HG03575 (cell line): ENCODE data around the gene TLK1.

ENCODE experiments used
- ATAC-seq: cut with Tn5 transposase; IDR thresholded peaks from one replicate; pipeline ENCODE4 v1.9.1; 2021; ENCODE audit not compliant: unreplicated experiment, insufficient number of reproducible peaks, low FRiP score; ENCODE audit errors: extremely low read depth

Gene TLK1

DNA sequence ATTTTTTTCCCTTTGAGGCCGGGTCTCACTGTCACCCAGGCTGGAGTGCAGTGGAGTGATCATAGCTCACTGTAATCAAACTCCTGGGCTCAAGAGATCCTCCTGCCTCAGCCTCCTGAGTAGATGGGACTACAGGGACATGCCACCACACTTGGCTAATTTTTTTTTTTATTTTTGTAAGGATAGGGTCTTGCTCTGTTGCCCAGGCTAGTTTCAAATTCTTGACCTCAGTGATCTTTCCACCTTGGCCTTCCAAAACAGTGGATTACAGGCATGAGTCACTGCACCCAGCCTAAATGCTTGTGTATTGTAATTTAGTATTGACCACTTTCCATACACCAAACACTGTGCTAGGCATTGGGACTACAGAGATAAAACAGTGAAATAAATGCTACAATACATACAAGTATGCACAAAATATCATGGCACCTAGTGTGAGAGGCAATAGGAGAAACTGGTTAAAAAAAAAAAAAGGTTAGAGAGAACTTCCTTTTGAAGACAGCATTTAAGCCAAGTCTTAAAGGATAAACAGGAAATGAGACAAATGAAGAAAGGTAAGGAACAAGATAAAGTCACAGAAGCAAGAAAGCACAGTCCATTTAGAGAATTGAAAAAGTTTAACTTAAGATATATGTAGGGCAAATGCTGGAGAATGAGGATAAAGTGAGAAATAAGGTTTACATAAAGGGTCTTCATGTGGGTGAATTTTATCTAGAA, 118.3 kb downstream of the TLK1 start:
- ATAC-seq = no peak

DNA sequence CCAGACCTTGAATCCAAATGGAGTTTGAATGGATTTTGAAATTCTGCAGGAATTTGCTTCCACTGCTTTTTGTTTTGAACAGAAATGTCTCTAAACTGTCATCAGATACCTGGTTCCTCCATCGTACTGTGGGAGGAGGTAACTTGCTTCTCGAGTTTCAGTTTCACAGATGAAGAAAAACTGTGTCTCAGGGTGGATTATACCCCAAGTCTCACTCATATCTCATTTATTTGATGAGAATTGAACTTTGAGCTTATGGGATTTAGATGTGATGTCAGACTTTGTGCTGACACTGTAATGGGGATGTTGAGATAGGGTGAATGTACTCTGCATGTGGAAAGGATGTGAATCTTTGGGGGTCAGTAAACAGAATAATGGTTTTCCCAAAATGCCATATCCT, 124.2 kb downstream of the TLK1 start:
- no peak for ATAC-seq

DNA sequence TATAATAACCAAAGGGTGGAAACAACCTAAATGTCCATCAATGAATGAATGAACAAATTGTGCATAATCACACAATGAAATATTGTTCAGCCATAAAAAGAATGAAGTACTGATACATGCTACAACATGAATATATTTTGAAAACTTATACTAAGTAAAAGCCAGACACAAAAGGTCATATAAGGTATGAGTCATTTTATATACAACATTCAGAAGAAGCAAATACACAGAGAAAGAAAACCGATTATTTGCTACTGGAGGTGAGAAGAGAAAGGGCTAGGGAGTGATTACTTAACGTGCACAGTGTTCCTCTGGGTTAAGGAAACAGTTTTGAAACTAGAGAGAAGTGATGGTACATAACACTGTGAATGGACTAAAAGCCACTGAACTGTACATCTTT, 126.4 kb downstream of the TLK1 start:
- ATAC-seq = no peak

DNA sequence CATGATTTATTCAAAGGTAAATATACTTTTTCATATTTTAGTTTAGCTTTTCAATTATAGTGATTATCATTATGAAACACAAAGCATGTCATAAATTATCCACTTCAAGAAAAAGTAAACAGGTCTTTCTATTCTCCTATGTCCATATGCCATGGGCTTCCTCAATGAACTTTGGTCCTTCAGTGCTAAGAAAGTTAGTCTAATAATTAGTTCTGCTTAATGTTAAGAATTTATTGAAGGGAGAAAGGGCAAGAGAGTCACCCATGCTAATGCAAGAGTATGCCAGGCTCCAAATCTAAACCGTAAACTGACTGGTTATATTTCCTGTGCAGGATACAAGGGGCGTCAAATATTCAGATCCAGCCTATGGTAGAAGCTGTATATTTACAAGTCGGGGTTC, 135.5 kb downstream of the TLK1 start:
- no peak for ATAC-seq

DNA sequence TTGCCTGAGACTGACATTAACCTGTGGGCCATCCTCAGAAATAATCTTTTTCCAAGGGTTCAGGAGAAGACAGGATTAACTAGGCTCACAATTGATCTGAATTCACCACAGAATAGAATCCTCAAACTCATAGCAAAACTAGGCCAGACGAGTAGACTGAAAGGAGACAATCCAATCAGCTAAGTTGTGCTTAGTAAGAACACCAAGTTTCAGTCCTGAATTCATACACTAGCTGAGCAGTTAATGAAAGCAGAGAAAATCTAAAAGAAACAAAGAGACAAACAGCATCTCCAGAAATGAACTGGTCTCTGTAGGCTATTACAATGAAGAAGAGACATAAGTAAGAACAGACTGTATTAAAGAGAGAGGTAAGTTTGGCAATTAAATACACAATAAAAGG, 142.2 kb downstream of the TLK1 start:
- ATAC-seq = no peak

DNA sequence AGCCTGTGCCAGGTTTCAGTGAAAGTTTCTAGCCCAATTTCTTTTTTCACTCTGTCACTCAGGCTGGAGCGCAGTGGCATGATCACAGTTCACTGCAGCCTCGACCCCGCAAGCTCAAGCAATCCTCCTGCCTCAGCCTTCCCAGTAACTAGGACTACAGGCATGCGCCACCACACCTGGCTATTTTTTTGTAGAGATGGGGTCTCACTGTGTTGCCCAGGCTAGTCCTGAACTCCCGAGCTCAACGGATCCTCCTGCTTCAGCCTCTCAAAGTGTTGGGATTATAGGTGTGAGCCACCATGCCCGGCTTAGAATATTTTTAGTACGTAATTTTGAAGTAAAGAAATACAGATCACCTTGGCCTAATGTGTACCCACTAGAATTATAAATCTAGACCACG, 144.6 kb downstream of the TLK1 start:
- no peak for ATAC-seq

DNA sequence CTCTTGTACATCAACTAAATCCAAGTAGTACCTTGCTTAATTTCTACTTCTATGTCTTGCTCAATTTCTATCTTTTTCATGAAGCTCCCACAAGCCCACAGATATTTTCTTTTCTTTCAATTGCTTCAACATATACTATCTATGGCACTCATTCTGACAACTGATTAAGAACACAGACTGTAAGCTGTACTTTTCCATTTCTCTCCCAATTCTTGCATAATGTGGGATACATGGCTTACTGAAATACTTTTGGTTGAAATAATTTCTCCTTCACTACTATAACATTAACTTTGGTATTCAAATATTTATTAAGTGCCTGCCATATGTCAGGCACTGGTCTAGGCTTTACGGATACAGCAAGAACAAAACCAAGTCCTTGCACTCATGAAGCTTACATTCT, 146.8 kb downstream of the TLK1 start:
- ATAC-seq = no peak

DNA sequence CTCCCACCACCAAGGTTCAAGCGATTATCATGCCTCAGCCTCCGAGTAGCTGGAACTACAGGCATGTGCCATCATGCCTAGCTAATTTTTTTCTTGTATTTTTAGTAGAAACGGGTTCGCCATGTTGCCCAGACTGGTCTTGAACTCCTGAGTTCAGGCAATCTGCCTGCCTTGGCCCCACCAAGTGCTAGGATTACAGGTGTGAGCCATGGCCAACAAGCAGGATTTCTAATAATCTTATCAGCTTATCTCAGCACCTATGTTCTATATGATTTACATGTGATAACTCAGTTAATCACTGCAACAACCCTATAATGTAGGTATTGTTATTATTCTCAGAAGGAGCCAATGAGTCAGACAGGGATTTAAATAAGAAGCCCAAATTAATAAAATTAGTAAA, 151.3 kb downstream of the TLK1 start:
- ATAC-seq = no peak

DNA sequence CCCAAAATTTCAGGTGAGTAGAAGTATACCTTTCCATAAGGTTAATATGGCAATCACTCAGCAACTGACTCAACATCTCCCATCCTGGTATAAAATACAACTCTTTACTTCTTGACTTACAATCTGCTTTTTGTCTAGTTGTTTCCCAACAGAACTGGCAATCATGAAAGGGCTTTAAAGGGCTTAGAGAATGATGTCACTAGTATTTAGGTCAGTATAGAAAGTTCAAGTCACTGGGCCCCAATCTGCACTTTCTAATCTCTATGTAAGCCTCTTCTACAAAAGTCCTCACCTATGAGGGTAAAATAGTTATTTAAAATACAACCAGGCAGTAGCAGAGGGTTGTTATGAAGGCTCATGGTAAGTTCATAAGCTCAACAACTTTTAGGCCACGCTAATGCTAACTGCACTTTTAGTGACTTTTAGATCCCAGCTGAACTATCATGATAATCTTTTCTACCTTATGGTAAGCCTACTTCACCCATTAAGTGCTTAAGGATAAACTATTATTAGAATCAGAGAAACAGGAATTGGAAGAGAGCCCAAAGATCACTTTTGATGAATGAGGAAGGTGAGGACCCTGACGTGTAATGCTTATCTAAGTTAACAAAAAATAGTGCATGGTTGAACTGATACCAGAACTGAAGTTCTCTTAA, 152.0 kb downstream of the TLK1 start:
- ATAC-seq = no peak

DNA sequence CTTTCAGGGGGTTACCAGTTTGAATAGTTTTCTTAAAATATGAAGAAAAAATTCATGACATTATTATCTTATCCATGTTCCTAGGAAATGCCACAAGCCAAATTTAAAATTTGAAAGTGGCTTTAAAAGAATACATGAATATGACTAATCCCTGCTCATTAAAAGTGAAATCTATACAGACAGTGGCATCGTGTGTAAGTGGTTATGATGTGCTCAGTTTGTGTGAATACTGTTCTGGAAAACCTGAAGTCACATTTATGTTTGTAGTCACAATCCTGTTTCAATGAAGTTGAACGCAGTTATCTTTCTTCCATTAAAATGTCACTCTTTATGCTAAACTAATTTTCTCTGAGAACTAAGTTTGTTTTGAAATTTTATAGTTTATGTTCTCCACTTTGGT, 155.9 kb downstream of the TLK1 start:
- ATAC-seq = no peak

DNA sequence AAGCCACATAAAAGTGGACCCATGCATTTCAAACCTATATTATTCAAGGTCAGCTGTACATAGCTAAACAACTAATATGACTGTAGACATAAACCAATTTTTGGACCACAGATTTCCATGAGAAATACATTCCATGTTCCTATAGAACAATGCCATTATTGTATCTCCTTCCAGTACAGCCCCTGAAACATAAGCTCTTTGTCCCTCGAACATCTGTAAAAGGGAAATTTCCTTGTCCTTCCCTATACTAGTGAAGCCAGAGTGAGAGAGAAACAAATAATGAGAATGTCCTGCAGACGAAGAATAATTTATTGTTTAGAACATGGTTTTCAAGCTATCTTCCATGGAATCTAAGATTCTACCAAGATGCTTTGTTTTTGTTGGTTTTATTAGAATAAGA, 156.3 kb downstream of the TLK1 start:
- no peak for ATAC-seq

DNA sequence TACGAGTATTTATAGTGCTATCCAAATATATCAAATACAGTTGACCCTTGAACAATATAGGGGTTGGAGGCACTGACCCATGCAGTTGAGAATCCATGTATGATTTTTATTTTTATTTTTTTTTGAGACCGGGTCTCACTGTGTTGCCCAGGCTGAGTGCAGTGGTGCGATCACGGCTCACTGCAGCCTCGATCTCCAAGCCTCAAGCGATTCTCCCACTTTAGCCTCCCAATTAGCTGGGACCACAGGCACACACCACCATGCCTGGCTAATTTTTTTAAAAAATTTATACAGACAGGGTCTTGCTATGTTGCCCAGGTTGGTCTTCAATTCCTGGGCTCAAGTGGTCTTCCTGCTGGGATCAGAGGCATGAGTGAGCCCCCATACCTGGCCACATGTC, 161.0 kb downstream of the TLK1 start:
- ATAC-seq = no peak

DNA sequence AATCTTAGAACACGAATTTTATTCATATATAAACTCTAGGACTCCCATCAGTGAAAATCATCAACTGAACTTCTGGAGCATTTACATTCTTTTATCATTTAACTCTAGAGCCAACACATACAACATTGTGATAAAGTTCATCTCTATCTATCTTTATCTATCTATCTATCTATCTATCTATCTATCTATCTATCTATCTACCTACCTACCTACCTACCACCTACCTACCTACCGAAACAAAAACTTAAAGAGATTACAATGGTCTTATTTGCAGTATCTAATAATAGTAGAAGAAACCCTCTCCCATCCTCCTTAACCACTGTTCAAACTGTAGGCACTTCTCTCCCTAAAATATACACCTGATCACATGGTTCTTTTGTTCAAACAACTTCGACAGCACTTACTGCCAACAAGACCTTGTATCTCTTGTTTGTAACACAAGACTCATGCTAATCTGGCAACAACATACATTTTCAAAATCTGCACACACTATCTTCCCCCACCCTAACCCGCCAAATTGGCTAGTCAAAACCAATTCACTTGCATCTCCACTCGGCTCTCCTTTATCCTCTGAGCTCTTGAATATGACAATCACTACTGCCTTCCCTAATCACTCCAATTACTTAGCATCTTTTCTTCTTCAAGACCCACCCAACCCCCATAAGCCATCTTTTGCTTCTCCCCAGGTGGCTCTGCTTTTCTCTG, 162.6 kb downstream of the TLK1 start:
- no peak for ATAC-seq

DNA sequence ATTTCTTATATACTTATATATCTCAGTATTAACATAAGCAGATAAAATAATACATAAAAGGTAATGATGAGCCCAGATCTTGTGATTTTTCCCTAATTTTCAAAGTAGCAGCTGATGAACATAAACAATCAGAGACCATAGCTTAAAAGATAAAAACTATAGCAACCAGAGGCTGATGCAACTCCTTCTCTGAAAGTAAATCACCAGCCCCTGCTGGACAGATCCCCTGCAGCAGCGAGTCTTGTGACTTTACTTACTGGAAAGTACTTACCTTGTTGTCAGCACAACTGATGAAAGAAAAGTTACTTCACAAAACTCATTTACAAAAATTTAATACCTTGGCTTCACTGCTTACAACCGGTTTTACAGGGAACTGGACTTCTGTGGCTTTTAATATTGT, 164.4 kb downstream of the TLK1 start:
- ATAC-seq = no peak

DNA sequence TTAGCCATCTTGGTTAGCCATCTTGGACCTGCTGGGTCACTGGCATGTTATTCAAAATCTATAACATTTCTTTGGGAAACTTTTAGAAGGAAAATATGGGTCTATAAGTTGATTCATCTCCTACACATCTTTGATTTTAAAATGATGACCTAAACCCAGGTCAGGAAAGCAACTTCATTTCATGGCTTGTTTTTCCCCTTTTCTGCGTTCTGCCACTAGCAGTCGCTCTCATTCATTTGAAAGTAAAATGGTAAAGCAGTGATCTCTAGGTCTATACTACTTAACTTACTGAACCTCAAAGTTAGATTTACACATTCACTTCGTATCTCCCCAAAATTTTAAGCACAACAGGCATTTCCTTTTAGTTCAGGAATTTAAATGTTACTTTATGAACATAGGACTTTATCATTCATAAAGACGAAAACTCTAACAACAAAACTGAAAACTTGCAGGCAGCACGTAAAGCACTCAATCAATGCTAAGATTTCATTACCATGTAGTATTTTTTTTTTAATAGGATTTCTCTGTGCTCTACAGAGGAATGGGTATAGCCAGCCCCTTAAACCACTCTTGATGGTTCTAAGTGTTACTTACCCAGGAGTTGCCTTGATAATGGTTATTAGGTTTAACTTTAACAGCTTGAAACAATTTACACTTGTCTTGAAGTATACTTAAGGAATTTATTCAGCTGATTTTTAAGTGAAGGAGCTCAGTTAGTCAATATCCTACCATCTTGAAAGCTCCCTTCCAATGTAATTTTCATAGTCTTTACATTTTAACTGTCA, 169.1 kb downstream of the TLK1 start:
- no peak for ATAC-seq

DNA sequence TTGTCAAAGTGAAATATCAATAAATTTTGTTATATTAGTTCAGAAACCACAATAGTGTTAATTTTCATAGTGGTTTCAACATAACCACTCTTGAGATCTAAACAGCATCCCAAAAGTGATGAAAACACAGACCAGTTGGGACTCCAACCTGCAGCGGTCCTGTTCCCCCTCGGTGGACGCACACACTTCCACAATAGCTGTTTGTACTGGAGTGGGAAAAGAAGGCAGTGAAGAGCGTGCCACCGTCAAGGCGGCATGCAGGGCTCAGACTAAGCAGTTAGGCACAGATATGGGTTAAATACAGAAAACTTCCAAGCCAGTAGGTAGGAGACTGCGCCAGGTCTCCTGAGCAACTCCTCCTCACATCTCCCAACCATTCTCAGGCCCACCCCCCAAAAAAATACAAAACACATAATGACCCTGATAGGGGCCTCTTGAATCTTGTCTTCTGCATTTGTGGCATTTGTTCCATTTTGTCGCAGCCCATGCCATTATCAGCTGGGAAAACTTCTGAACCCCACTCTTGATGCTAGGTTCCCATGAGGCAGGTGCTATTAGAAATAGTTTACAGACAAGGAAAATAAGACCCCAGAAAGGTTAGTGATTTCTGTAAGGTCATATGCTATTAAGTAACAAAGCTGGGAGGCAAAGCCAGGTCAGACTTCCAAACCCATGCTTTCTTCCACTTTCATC, 174.0 kb downstream of the TLK1 start:
- ATAC-seq = no peak

DNA sequence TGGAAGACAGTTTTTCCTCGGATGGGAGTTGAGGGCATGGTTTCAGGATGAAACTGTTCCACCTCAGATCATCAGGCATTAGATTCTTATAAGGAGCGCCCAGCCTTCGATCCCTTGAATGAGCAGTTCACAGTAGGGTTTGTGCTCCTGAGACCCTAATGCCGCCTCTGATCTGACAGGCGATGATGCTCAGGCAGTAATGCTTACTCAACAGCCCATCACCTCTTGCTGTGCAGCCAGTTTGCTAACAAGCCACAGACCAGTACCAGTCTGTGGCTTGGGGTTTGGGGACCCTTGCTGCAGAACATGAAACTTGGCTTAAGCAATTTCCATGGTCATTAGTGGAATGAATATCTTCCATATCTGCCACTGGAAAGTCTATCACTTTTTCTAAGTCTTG, 175.3 kb downstream of the TLK1 start:
- no peak for ATAC-seq

DNA sequence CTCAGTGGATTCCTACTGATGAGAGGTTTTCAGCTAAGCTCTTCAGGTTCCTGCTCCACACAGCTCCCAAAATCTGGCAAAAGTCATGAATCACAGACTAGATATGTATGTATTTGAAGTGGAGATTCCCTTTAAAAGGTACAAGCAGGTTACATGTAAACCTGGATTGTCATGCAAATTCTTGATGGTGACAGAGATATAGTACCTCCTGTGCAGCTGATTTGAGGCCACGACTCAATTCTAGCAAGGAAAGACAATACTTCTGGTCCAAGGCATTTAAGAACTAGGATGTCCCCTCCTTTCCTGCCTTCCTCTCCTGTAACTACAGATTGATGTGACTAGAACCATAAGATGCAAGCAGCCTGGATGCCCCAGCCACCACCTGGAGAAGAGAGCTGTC, 176.6 kb downstream of the TLK1 start:
- no peak for ATAC-seq

DNA sequence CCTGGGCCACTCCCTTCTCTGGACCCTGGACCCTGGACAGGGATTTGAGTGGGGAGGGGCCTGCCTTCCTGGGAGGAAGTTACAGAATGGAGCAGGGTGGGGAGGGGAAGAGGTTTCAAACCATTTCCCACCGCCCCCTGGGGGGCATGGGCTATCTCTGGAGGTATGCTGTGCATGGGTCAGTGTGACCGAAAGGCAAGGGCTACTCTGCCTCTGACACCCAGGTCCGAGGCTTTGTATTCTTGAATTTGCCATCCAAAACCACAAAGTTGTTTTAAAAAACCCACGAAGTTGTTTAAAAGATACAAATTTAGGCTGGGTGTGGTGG, 184.8 kb downstream of the TLK1 start:
- no peak for ATAC-seq
